Measurements from ENCODE around the gene WTIP.
A peak's percentile ranks its signal among the peaks of the same experiment; 100 is the strongest.
"Not testable (repeated sequence)": the region's sequence is repeated elsewhere in the genome, so short reads cannot be mapped to it uniquely, and the experiment has no call there.

Gene WTIP

DNA sequence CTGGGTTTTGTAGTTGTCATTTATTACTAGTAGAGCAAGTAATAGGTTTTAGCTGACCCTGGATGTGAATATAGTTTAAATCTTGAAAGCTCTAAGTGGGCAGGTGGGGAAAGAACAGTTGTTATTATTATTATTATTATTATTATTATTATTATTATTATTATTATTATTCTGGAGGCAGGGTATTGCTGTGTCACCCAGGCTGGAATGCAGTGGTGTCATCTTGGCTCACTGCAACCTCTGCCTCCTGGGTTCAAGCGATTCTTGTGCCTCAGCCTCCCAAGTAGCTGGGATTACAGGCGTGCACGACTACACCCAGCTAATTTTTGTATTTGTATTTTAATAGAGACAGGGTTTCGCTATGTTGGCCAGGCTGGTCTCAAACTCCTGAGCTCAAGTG, 3.1 kb upstream of the WTIP start:
- DNase-seq (ENCODE audit: low spot score); FAIRE-seq: not testable (repeated sequence)

- FAIRE-seq: no peak
- DNase-seq (ENCODE audit: low spot score): no peak
Observed at GRCh38 chr19:34479396-34479795, 2.2 kb upstream of the WTIP start.

- FAIRE-seq (no peak), DNase-seq (ENCODE audit: low spot score) (no peak)
Observed at GRCh38 chr19:34480491-34480890, 1.1 kb upstream of the WTIP start.

- DNase-seq (ENCODE audit: low spot score) (peak; percentile 68), FAIRE-seq (no peak)
Observed at GRCh38 chr19:34481861-34482379, 362 bp downstream of the WTIP start.

DNA sequence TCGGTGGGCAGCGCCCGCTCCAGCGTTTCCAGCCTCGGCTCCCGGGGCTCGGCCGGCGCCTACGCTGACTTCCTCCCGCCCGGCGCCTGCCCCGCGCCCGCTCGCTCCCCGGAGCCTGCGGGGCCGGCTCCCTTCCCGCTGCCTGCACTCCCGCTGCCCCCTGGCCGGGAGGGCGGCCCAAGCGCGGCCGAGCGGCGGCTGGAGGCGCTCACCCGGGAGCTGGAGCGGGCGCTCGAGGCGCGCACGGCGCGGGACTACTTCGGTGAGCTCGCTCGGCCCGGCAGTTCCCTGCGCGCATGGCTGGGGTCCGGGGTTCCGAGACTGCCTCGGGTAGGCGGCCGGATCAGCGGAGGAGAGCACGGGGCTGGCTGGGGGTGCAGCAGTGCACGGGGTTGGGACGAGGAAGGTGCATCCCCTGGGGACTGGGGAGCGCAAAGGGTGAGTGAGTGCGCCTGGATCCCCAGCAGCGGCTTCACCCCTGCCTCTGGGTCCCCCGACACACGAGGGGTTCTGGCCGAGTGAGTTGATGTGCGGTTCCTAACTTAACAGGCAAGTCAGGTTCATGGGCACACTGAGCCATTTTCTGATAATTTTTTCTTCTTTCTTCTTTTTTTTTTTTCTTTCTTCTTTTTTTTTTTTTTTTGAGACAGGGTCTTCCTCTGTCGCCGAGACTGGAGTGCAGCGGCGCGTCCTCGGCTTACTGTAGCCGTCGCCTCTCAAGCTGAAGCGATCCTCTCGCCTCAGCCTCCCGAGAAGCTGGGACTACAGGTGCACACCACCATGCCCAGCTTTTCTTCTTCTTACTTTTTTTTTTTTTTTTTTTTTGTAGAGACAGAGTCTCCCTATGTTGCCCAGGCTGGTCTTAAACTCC, 1.1 kb downstream of the WTIP start:
- FAIRE-seq (no peak), DNase-seq (ENCODE audit: low spot score) (peak; percentile 41)

- DNase-seq (ENCODE audit: low spot score) (no peak), FAIRE-seq (no peak)
Observed at GRCh38 chr19:34484328-34484727, 2.8 kb downstream of the WTIP start.

DNA sequence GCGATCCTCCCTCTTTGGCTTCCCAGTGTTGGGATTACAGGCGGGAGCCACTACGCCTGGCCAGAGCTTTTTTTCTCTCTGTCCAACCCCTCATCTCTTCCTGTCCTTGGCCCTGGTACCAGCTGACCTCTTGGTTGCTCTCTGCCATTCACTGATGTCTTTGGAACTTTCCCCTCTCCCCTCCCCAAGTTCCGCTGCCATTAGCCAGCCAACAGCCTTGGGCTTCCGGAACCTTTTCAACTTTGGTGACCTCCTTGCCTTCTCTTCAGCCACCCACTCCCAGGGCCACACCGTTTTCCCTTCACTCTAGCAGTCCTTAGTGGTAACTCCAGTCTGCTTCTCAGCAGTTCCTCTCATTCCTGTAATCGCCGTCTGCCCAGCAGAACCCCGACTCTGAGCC, 4.3 kb downstream of the WTIP start:
- DNase-seq (ENCODE audit: low spot score) (no peak), FAIRE-seq (no peak)

- no peak for DNase-seq (ENCODE audit: low spot score)
- no peak for FAIRE-seq
Observed at GRCh38 chr19:34487651-34488051, 6.1 kb downstream of the WTIP start.

GRCh38 chr19:34489175-34489574, 7.6 kb downstream of the WTIP start:
- no peak for FAIRE-seq
- DNase-seq (ENCODE audit: low spot score): no peak

GRCh38 chr19:34490141-34490766, 8.7 kb downstream of the WTIP start:
- FAIRE-seq (no peak), DNase-seq (ENCODE audit: low spot score) (no peak)

DNA sequence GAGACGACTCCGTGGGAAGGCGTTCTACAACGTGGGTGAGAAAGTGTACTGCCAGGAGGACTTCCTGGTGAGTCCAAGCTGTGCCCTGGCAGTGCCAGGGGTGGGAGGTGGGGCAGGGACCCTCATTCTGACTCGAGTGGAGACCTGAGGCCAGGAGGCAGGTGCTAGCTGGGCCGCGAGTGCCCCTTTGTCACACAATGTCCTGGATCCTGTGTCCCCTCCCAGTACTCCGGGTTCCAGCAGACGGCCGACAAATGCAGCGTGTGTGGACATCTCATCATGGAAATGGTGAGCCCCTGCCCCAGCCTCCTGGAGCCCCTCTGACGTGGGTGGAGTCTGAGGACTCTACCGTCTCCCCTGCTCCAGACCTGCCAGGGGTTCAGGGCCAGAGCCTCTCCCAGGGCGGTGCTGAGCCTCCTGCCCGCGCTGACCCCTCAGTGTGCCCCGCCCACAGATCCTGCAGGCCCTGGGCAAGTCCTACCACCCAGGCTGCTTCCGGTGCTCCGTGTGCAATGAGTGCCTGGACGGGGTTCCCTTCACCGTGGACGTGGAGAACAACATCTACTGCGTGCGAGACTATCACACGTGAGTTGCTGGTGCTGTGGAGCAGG, 11.6 kb downstream of the WTIP start:
- FAIRE-seq: no peak

DNA sequence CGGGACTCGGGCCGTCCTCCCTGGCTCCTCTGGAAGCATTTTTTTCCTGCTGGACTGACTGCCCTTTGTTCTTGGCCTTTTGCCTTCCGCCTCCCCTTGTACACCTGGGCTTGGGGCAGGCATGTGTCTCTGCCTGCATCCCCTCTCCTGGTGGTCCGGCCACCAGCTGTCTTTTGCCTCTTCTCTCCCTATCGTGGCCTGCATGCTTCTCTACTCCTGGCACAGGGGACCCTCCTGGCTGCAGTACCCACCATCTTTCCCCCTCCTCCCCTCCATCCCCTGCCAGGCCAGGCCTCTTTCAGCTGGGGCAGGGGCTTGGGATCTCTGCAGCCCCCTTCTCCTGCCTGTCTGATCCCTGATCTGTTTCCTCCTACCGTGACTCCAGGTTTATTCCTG, 12.1 kb downstream of the WTIP start:
- FAIRE-seq (no peak), DNase-seq (ENCODE audit: low spot score) (no peak)

More for the DNA sequence above, 11.6 kb downstream of the WTIP start:
- DNase-seq (ENCODE audit: low spot score): no peak

GRCh38 chr19:34494601-34495000, 13.0 kb downstream of the WTIP start:
- FAIRE-seq: no peak
- no peak for DNase-seq (ENCODE audit: low spot score)

DNA sequence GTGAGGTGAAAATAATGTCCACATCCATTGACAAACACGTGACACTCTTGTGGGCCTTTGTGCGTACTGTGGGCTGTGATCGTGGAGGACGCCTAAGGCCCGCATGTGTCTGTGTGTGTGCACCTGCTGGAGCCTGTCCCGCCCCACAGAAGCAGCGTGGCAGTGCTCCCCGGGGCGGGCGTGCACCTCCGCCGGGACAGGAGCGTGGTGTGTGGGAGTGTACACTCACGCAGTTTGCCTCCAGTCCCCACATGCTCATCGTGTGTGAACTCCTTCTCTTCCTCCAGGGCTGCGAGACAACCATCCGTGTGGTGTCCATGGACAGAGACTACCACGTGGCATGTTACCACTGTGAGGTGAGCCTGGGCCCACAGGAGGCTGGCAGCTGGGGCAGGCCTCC, 13.9 kb downstream of the WTIP start:
- FAIRE-seq (no peak), DNase-seq (ENCODE audit: low spot score) (no peak)

- no peak for FAIRE-seq
- no peak for DNase-seq (ENCODE audit: low spot score)
Observed at GRCh38 chr19:34497112-34497805, 15.7 kb downstream of the WTIP start.

DNA sequence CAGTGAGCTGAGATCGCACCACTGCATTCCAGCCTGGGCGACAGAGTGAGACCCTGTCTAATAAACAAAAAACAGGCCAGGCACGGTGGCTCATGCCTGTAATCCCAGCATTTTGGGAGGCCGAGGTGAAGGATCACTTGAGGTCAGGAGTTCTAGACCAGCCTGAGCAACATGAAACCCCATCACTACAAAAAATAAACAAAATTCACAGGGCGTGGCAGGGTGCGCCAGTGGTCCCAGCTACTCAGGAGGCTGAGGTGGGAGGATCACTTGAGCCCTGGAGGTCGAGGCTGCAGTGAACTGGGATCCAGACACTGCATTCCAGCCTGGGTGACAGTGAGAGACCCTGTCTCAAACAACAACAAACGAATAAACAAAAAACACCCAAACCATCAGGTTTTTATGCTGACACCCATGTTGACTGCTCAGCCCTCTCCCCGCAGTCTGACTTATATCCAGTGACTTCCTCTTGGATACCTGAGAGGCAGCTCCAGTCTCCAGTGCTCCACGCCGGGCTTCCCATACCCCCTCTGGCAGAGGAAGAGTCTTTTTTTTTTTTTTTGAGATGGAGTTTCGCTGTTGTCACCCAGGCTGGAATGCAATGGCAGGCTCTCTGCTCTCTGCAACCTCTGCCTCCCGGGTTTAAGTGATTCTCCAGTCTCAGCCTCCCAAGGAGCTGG, 17.7 kb downstream of the WTIP start:
- FAIRE-seq (no peak), DNase-seq (ENCODE audit: low spot score) (no peak)

GRCh38 chr19:34500656-34501120, 19.1 kb downstream of the WTIP start:
- FAIRE-seq: no peak
- no peak for DNase-seq (ENCODE audit: low spot score)

GRCh38 chr19:34501339-34502320, 20.1 kb downstream of the WTIP start:
- FAIRE-seq: peak; percentile 37

DNA sequence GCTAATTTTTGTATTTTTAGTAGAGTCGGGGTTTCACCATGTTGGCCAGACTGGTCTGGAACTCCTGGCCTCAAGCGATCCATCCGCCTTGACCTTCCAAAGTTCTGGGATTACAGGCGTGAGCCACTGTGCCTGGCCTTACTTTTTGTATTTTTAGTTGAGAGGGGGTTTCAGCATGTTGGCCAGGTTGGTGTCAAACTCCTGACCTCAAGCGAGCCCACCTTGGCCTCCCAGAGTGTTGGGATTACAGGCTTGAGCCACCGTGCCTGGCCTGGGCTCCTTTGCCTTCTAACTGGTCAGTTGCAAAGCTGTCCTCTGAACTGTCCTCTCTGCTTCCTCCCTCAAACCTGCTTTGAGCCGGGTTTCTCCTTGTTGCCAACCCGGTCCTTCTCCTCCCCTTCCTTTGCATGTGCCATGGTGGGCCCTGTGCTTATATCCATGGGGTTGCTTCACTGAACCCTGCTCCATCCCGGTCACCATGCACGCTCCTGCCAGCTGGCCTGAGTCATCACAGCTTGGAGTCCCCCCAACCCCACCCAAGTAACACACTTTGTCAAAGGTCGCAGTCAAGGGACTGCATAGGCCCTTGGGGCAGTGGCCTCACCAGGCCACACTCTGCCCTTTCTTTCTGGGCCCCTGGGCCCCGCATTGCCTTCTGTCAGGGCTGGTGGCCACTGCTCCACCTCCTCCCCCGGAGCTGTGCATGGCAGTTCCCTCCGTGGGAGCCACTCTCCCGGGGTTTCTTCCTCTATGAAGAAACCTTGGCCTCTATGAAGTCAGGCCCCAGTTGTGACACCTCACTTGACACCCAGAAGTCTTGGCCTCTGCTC, 21.2 kb downstream of the WTIP start:
- no peak for DNase-seq (ENCODE audit: low spot score)
- no peak for FAIRE-seq

More at GRCh38 chr19:34501339-34502320, 20.1 kb downstream of the WTIP start:
- DNase-seq (ENCODE audit: low spot score): peak; percentile 94
